GM18526 (cell line): ENCODE results near the gene SNAPC3.
A peak's percentile ranks its signal among the peaks of the same experiment; 100 is the strongest.

Source experiments
- POLR2A ChIP-seq: IDR thresholded peaks from 3 replicates; pipeline ENCODE4 v1.6.1; 2011; ENCODE audit not compliant: insufficient read length; ENCODE audit errors: extremely low read depth

Gene SNAPC3

DNA sequence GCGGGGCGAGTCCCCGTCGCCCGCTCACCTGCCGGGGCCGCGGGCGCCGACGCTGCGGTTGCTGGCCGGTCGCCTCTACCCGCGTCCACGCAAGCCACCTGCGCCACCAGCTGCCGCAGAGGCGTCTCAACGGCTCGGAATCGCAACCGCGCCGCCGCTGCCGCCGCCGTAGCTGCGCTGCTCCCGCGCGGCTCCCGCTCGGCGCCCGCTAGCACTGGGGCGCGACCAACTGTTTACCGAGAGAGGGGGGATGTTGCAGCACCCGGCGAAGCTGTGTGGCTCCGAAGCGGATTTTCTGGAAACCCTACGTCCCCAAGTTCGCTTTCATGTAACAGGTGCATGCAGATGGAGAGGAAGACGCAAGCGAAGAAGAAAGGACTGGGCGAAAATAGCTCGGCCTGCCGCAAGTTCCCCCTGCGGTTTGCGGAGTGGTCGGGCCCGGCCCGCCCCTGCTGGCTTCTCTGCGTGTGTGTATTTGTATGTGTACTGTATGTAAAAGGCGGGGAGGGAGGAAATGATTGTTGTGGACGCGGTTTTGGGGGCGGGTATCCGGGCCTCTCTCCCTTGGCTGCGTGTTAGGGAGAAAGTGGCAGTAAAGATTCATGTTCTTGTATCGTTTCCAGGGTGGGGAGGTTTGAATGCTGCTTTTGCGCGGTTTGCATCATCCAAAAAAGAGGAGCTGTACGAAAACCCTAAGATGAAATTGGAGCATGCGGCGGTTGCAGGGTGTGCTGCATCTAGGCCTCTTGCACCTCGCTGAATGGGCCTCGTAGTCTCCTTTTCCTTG lies 88.3 kb downstream of the SNAPC3 start, which contains the start of gene PSIP1:
Gene PSIP1, minus strand, starts transcription at position 182 of the 787 bp plus-strand sequence. CDS start 782 bp downstream, outside the sequence.
- peak; percentile 91 for TF ChIP-seq POLR2A
